ENCODE results near the gene CPNE2.

GRCh38 chr16:57167953-57168352 is 75.6 kb downstream of the CPNE2 start:
- TF ChIP-seq YY1 (IDR thresholded peaks at IDR 0.05; ENCODE audit: low read depth, low read length) (no peak), ASH2L (IDR thresholded peaks at IDR 0.05; ENCODE audit: low read length) (no peak), EP300 (IDR thresholded peaks at IDR 0.05; ENCODE audit: borderline replicate concordance in 1 of 2, low read depth in 2 of 2, low read length in 2 of 2) (no peak), POLR2AphosphoS5 (IDR thresholded peaks at IDR 0.05; ENCODE audit: low read depth, low read length) (no peak)
